Hematopoietic multipotent progenitor cell (in vitro differentiated cells): Measurements from ENCODE around the gene HINT3. TPM values are rescaled to one million over a fixed set of nuclear protein-coding genes. Genes with fewer than 3 reads are reported as not detected.
"Not testable (repeated sequence)": the region's sequence is repeated elsewhere in the genome, so short reads cannot be mapped to it uniquely, and the experiment has no call there.

Source experiments
- DNase-seq, 3 donors: peaks; one replicate each; pipeline ENCODE4 v3.0.0-alpha.2; 2011 to 2015; ENCODE audit warnings: low read depth in 2 of 3, low spot score in 2 of 3
- total RNA-seq: library from RNA; depleted of rRNA; stranded (reverse); fragments of >200 nt; gene quantifications from one replicate; pipeline ENCODE4 v1.2.3, GENCODE V29; 2012

The HINT3 gene
- total RNA-seq, 1 donor, result 10.2 TPM

- peak in 1 of 3 donors; percentile 41 for DNase-seq
These were observed 1.3 kb downstream of the HINT3 start for GRCh38 chr6:125957845-125958244.

DNA sequence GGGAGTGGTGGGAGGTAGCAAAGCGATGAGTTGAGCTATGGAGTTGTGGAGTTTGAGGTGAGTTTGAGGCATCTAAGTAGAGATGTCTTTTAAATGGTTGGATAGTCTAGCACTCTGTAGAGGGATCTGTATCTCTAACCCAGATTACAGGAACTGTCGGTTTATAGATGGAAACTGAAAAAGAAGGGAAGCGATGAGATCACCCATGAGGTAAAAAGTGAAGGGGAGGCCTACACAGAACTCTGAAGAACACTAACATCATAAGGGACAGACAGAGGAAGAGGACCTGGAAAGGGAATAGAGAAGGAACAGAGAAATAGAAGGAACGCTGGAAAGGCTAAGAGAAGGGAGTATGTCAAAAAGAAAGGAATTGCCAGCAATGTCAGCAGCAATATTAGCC lies 2.5 kb downstream of the HINT3 start:
- DNase-seq, result no peak

GRCh38 chr6:125961117-125961516 lies 4.5 kb downstream of the HINT3 start:
- no peak for DNase-seq

- no peak for DNase-seq
These were observed 6.4 kb downstream of the HINT3 start for GRCh38 chr6:125962900-125963497.

GRCh38 chr6:125963817-125964216 lies 7.2 kb downstream of the HINT3 start:
- DNase-seq, result no peak

- no peak for DNase-seq
These were observed 10.0 kb downstream of the HINT3 start for GRCh38 chr6:125966569-125966968.

GRCh38 chr6:125968493-125968892 lies 11.9 kb downstream of the HINT3 start:
- no peak for DNase-seq

DNA sequence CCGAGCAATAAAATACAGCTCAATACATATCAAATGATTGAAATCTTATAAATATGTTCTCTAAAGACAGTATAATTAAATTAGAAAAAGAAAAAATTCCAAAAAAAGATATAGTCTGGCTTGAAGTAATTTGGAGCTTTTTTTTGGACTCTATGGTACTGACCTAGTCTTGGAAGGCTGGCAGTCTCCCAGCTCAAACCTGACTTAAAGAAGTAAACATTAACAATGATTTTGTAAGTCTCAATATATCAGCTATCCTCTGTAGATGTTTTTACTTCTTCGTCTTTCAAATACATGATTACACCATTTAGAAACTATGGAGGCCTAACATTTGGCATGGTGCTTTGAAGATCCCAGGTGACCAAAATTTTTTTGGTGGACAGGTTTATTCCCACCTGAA lies 14.2 kb downstream of the HINT3 start:
- no peak for DNase-seq

DNA sequence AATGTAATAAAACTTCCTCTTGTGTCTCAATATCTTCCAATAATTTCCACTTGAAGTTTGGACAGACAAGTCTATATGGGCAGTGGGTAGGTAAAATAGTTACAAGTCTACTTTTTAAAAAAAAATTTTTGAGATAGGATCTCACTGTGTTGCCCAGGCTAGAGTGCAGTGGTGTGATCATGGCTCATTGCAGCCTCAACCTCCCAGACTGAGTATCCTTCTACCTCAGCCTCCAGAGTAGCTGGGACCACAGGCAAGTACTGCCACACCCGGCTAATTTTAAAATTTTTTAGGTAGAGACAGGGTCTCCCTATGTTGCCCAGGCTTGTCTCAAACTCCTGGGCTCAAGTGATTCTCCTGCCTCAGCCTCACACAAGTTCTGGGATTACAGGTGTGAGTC lies 15.9 kb downstream of the HINT3 start:
- not testable (repeated sequence) for DNase-seq

- peak in 2 of 3 donors; percentile 49 to 84 for DNase-seq
These were observed 17.8 kb downstream of the HINT3 start for GRCh38 chr6:125974214-125974866.

DNA sequence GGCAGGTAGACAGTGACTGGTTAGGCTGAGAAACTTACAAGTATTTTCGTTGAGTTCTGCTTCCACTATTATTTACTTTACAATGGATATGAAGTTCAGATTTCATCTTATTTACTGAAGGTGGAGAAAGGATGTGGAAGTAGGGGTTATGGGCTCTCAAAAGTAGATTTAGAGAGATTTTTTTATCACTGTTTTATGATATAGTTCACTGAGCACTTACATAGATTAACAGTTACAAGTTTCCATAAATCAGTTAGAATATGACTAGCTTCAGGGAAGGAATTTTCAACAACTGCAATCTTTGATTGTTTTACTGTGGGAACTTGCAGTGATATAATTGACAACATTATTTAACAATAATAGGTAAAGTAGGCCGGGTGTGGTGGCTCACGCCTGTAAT lies 22.5 kb downstream of the HINT3 start:
- no peak for DNase-seq

DNA sequence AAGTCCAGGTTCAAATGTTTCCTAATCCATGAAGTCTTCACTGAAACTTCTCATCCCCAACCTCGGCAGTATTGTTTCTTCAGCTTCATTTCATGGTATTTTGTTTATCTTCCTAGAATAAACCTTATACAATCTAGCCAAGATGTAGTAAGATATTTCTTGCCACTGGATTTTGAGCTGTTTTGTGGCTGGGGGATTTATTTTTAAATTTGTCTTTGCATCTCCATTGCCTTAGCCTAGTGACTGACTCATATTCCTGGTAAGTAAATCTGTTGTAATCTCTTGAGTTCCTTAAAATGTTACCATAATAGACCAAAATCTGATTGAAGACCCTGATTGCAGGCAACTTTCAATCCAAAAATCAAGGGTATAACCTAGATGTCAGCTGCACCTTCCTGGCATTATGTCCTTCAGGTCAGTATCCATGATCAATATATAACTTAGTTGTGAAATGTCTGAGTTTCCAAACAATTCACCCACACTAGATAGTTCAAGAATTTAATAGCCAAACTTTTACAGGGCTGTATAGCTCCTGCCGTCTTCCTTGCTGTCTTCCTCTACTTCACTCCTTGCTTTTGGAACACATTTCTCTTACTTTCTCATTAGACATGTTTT lies 25.1 kb downstream of the HINT3 start:
- no peak for DNase-seq

DNA sequence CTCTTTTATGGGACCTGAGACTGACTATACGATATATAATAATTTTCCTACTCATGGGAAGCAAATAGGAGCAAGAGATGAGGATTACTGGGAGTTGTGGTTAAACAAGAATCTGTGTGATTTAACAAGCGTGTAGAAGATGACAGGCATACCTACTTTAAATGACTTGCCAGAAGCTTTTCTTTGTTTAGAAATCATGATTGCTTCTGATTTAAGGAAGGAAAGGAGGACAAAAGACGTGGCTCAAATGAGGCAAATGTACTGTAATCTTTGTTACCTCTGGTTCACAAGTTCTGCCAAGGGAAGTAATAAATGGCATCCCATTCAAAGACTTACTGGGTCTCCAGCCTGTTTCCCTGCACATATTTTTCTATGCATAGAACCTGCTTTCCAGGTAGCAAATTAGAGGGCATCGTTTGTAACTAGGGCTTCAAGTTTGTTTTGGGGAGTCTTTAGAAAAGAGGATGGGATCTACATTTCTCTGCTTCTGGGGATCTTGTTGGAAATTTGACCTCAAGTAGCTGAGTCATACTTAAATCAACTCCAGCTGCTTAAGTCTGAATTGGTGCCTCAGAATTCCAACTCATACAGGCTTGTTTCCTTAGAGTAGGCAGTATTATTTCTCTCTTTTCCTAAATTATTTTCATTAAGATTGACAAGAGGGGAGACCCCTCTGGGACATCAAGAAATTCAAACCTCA lies 26.8 kb downstream of the HINT3 start:
- no peak for DNase-seq

DNA sequence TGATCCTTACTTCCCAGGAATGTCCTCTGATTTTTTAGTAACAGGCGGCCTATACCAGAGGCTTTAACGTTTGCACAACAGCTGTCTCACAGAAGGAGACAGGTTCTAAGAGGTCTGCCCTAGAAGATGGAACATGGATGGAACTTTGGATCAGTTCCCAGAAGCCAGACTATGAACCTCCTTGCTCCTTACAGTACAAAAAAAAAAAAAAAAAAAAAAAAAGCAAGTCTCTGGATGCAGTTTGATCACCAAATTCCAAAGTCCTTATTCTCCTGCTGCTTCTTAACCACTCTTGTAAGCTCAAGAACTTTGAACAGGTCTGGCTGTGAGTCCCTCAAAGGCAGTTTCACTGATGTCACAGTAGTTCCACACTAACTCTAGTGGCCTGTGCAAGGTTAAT lies 27.7 kb downstream of the HINT3 start:
- no peak for DNase-seq

DNA sequence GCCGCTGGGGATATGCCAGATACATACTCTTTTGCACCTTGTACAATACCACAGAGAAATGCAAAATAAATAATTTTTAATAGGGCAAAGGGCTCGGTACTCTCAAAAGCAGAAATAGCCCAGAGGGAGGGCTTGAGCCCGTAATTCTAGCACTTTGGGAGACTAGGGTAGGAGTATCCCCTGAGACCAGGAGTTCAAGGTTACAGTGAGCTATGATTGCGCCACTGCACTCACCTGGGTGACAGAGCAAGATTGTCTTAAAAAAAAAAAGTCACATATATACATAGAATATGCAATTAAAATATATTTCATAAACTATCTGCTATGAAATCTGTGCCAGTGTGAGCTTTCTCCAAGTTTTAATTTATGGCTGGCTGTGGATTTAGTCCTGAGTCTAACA lies 29.0 kb downstream of the HINT3 start:
- DNase-seq, result no peak

DNA sequence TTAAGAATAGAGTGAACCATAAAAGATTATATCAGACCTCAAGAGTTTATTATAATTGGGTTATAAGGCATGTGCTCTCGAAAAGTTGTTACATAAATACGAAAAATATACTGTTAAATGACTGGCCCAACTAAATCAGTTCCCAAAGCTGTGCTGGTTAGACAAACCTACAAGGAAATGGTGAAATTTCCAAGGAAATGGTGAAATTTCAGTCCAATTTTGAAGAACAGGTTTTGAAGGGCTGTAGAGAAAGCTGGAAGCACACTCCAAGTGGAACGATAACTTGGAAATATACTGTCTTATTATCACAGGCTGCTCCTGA lies 29.4 kb downstream of the HINT3 start:
- no peak for DNase-seq

- DNase-seq, result peak; percentile 57 to 81 (median 75)
These were observed 29.9 kb downstream of the HINT3 start, which contains the start of gene TRMT11 for GRCh38 chr6:125986301-125987025. Gene TRMT11, plus strand, starts transcription at chr6:125986540. Its CDS starts 11 bp downstream, at chr6:125986551.

DNA sequence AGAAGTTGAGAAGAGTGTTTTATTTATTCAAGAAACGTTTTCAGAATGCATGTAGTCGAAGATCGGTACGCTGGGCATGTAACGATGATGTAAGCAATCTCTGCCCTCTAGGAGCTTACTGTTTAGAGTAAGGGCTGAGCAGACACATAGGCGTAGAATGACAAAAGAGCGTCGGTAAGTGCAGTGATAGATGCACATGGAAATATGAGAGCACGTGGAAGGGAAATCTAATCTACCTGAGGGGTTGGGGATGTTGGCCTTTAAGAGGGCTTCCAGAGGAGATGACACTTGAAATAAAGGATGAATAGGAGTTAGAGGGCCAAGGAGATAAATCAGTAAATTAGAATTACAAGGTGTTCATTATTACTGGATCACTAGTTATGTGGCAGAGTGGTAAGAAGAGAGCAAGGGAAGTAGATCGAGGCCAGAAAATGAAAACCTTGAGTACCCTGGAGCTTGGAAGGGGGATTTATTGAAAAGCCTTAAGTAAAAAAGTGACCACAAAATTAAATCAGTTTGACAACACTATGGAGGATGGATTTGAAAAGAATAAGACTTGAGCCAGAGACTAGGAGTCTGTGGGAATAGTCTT lies 30.6 kb downstream of the HINT3 start:
- peak in 1 of 3 donors; percentile 13 for DNase-seq

DNA sequence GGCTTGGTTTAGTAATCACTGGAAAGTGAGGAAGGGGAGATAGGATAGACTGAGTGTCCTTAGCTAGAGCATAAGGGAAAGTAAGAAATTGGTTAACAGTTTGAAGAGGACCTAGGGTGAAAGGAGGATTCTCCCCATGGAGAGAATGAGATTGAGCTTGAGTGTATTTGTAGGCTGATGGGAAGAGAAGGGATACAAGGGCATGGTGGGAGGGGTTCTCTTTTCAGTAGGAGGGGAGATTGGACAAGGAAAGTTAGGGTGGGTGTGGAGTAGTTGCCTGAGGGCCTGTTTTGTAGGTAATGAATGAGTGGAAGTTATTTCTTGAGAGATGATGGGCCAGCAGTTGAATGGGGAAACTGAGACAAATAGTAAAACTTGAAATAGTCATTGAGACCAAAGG lies 31.7 kb downstream of the HINT3 start:
- DNase-seq, result no peak

DNA sequence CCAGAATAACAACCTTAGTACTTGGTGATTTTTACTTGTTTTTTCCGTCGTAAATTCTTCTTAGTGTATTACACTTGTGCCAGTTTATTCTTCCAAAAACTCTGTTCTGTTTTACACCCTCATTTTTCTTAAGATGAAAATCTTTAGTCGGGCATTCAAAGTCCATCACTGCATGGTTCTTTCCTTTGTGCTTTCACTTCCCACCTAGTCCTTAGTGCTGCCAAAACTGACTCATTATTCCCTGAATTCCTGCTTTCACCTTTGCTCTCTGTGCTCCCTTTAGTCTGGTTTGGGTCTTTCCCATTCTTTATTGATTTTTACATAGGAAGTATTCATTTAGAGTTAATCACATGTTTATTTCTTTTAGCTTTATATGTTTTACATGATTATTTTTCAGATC lies 33.1 kb downstream of the HINT3 start:
- DNase-seq, result no peak

DNA sequence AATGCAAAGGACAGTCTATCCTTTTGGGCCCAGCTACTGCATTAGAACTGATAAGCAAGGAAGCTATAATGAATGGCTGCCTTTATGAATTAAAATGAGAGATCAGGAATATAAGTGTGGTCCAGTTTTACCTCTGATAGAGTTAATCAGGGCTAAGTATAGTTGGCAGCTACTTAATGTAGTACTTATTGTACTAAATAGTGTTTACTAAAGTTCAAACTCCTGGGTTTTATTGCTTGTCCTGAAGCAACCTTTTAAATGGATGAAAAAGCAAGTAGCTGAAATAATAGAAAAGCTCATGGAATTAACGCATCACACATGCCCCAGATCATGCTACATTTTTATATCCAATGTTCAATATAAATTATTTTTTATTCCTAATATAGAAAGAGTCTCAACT lies 35.1 kb downstream of the HINT3 start:
- DNase-seq, result no peak
